SU-DHL-6 (cell line): Measurements from ENCODE around the gene ENTPD6.

Experiments
- H2AFZ ChIP-seq: fragments of 200-600 bp; sonication (generic); 2 replicates; pipeline ENCODE4 v1.6.1; 2014; ENCODE audit warnings: low read depth, mild to moderate bottlenecking, moderate library complexity, mixed read lengths, antibody characterized with exemption, low read length; ENCODE audit not compliant: severe bottlenecking
- H3F3A ChIP-seq: fragments of 200-600 bp; shearing (Covaris generic); 2 replicates; pipeline ENCODE4 v1.6.0; 2016; ENCODE audit warnings: antibody characterized with exemption, mild to moderate bottlenecking; ENCODE audit not compliant: insufficient read depth
- H3K27ac ChIP-seq: fragments of 200-600 bp; sonication (generic); 2 replicates; pipeline ENCODE4 v1.5.1; 2016; ENCODE audit warnings: low read depth, mild to moderate bottlenecking, low read length, moderate library complexity, mixed read lengths
- H3K27me3 ChIP-seq: fragments of 200-600 bp; sonication (generic), shearing (Covaris generic); 2 replicates; pipeline ENCODE4 v1.6.0; 2014; ENCODE audit warnings: mild to moderate bottlenecking, low read length
- H3K36me3 ChIP-seq: fragments of 200-600 bp; sonication (generic); 2 replicates; pipeline ENCODE4 v1.6.1; 2014; ENCODE audit warnings: mild to moderate bottlenecking, low read length, mixed read lengths
- H3K4me2 ChIP-seq: fragments of 300-600, 200-600 bp; shearing (Covaris generic), sonication (generic); 2 replicates; pipeline ENCODE4 v1.6.0; 2014; ENCODE audit warnings: low read length, low read depth, mild to moderate bottlenecking; ENCODE audit not compliant: poor library complexity, severe bottlenecking
- H3K4me3 ChIP-seq: fragments of 200-600 bp; sonication (generic); 2 replicates; pipeline ENCODE4 v1.5.1; 2014; ENCODE audit warnings: antibody characterized with exemption, low read length, mild to moderate bottlenecking, mixed read lengths; ENCODE audit not compliant: insufficient read depth, poor library complexity, severe bottlenecking
- H3K79me2 ChIP-seq: fragments of 200-600 bp; sonication (generic); 2 replicates; pipeline ENCODE4 v1.6.1; 2014; ENCODE audit warnings: mild to moderate bottlenecking, low read length, moderate library complexity; ENCODE audit not compliant: insufficient read depth
- H3K9ac ChIP-seq: fragments of 200-600 bp; sonication (generic); 2 replicates; pipeline ENCODE4 v1.7.0; 2014; ENCODE audit warnings: mild to moderate bottlenecking, low read length
- H3K9me2 ChIP-seq: fragments of 200-600 bp; sonication (generic); replicated peaks from 2 replicates; pipeline ENCODE4 v1.6.1; 2014; ENCODE audit warnings: low read length; ENCODE audit not compliant: insufficient read depth
- H3K9me3 ChIP-seq: fragments of 200-600 bp; sonication (generic); 2 replicates; pipeline ENCODE4 v1.6.1; 2014; ENCODE audit warnings: low read length, mixed read lengths; ENCODE audit not compliant: insufficient read depth
- H4K20me1 ChIP-seq: fragments of 200-600 bp; sonication (generic); 2 replicates; pipeline ENCODE4 v1.6.1; 2014; ENCODE audit warnings: low read depth, mild to moderate bottlenecking, antibody characterized with exemption, low read length, moderate library complexity, mixed read lengths
- CTCF ChIP-seq: fragments of 200-600 bp; sonication (generic); IDR thresholded peaks from one replicate; pipeline ENCODE4 v1.5.1; 2017; ENCODE audit warnings: antibody characterized with exemption, mild to moderate bottlenecking, low read length, moderate library complexity; ENCODE audit not compliant: insufficient read depth, poor library complexity, severe bottlenecking
- EZH2phosphoT487 ChIP-seq: fragments of 200-600 bp; sonication (generic), shearing (Covaris generic); conservative IDR thresholded peaks from 2 replicates; pipeline ENCODE4 v1.6.1; 2018; ENCODE audit warnings: mild to moderate bottlenecking, antibody characterized with exemption, low read length, moderate library complexity, mixed read lengths

The ENTPD6 gene

GRCh38 chr20:25222461-25223178, 27.1 kb downstream of the ENTPD6 start:
- Histone ChIP-seq H3K9me3 (no peaks in the 10 kb centered on the region), H3K27ac (no peak overlapping the region), H3F3A (no peaks in the 10 kb centered on the region), H3K27me3 (no peaks in the 10 kb centered on the region), H3K79me2 (no peaks in the 10 kb centered on the region), H4K20me1 (no peaks in the 10 kb centered on the region), H3K9ac (no peak overlapping the region), H2AFZ (no peak overlapping the region), H3K4me2 (no peak overlapping the region), H3K4me3 (no peak overlapping the region), H3K36me3 (no peaks in the 10 kb centered on the region), H3K9me2 (no peaks in the 10 kb centered on the region)
- TF ChIP-seq EZH2phosphoT487 (no peak), CTCF (no peak)

GRCh38 chr20:25223179-25223661, 27.7 kb downstream of the ENTPD6 start:
- Histone ChIP-seq H3F3A (no peaks in the 10 kb centered on the region), H3K9ac (no peak overlapping the region), H3K4me3 (no peak overlapping the region), H3K36me3 (no peaks in the 10 kb centered on the region), H3K4me2 (no peak overlapping the region), H3K9me2 (no peaks in the 10 kb centered on the region), H3K27ac (no peak overlapping the region), H4K20me1 (no peaks in the 10 kb centered on the region), H3K79me2 (no peaks in the 10 kb centered on the region), H3K27me3 (no peaks in the 10 kb centered on the region), H3K9me3 (no peaks in the 10 kb centered on the region), H2AFZ (no peak overlapping the region)
- TF ChIP-seq CTCF, result no peak
- no peak for TF ChIP-seq EZH2phosphoT487

GRCh38 chr20:25223765-25224720, 28.5 kb downstream of the ENTPD6 start:
- Histone ChIP-seq H3K36me3 (no peaks in the 10 kb centered on the region), H3K4me2 (no peak overlapping the region), H3F3A (no peaks in the 10 kb centered on the region), H3K27ac (no peak overlapping the region), H4K20me1 (no peaks in the 10 kb centered on the region), H3K9me2 (no peaks in the 10 kb centered on the region), H3K79me2 (no peaks in the 10 kb centered on the region), H2AFZ (no peak overlapping the region), H3K27me3 (no peaks in the 10 kb centered on the region), H3K9ac (no peak overlapping the region), H3K4me3 (no peak overlapping the region), H3K9me3 (no peaks in the 10 kb centered on the region)
- TF ChIP-seq EZH2phosphoT487 (no peak), CTCF (no peak)
